Keratinocyte (primary cell): Measurements from ENCODE around the gene C2orf92.

ENCODE experiments used
- EZH2 ChIP-seq: IDR thresholded peaks from one replicate; pipeline ENCODE4 v1.6.1; 2012; ENCODE audit warnings: inconsistent platforms, mild to moderate bottlenecking, low read length, moderate library complexity
- TF ChIP-seq, protein P1 (sequence below), 3 experiments: IDR thresholded peaks in 1 of 3; conservative IDR thresholded peaks in 1 of 3; optimal IDR thresholded peaks in 1 of 3; 2 replicates in 2 of 3; 3 replicates in 1 of 3; pipeline versions ENCODE3 to v1.5.1; 2011; ENCODE audit warnings: low read length in 3 of 3, mild to moderate bottlenecking in 3 of 3, moderate library complexity in 2 of 3, control low read depth in 1 of 3, inconsistent platforms in 1 of 3; ENCODE audit not compliant: insufficient read depth in 2 of 3; ENCODE audit errors: extremely low read depth in 1 of 3

GRCh38 chr2:97724073-97724410 is 54.5 kb downstream of the C2orf92 start:
- TF ChIP-seq, protein P1, sequence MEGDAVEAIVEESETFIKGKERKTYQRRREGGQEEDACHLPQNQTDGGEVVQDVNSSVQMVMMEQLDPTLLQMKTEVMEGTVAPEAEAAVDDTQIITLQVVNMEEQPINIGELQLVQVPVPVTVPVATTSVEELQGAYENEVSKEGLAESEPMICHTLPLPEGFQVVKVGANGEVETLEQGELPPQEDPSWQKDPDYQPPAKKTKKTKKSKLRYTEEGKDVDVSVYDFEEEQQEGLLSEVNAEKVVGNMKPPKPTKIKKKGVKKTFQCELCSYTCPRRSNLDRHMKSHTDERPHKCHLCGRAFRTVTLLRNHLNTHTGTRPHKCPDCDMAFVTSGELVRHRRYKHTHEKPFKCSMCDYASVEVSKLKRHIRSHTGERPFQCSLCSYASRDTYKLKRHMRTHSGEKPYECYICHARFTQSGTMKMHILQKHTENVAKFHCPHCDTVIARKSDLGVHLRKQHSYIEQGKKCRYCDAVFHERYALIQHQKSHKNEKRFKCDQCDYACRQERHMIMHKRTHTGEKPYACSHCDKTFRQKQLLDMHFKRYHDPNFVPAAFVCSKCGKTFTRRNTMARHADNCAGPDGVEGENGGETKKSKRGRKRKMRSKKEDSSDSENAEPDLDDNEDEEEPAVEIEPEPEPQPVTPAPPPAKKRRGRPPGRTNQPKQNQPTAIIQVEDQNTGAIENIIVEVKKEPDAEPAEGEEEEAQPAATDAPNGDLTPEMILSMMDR (optimal IDR thresholded peaks at IDR 0.05 in 1 of 3, IDR thresholded peaks at IDR 0.05 in 1 of 3, conservative IDR thresholded peaks at IDR 0.05 in 1 of 3; ENCODE audit: extremely low read depth in 1 of 3, insufficient read depth in 2 of 3, low read length in 3 of 3): no peak
- TF ChIP-seq EZH2: no peak
